CD4-positive, alpha-beta T cell treated with Interleukin-15 for 1 hour (primary cell): Measurements from ENCODE around the gene MACROD2.

Experiments used
- DNase-seq: peaks from one replicate; pipeline ENCODE4 v3.0.0-alpha.2; 2020

MACROD2 gene

DNA sequence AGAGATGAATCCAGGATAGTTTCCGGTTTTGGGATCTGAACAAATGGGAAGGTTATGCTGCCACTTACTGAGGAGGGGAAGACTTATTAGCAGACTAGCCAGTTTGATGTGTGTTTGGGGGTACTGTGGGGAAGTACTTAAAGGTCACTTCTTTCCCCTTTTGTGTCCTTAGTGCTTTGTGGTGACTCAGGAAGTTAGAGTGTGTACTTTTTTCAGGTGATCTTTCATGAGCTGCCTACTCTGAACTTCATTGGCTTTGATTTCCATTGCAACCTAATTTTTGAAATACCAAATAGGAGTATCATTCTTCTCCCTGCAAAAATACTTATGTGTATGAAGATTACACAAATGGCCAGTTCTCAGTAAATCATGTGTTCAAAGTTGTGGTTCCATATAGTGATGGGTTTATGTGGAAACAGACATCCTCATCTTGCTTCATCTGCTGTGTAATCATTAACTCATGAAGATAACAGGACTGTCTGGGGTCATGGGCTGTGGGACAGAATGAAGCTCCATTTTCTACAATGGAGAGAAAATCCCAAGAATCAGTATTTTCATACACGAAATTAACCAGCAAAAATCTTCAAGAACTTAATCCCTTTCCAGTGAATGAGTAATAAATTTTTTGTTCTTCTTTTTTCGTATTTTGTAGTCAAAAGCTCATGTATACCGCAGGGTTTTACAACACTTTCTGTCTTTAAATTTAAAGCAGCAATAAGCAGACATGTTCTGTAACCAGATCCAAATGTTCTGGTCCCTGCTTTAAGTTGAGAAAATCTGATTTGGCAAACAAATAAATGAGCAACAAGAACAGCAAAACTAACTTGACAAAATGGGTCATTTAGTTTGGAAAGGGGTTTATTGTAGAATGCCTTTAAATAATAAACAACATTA, 614.3 kb downstream of the MACROD2 start:
- no peak for DNase-seq

DNA sequence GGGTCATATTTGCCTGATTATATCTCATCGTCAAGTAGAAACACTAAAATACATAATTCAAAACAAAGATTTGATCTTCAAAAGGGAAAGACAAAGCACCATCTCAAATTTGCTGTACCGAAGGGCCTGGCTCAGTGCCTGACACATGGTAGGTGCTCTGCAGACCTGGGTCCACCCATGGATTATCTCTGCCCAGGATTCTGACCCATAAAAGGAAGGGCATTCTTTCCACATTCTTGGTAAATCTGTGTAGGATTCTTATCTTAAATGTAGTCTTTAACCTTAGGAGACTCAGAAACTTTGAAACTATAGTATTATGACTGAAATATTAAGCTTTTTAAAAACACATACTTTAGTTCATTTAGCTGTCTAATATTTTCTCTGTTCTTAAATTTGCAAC, 616.2 kb downstream of the MACROD2 start:
- DNase-seq: no peak

DNA sequence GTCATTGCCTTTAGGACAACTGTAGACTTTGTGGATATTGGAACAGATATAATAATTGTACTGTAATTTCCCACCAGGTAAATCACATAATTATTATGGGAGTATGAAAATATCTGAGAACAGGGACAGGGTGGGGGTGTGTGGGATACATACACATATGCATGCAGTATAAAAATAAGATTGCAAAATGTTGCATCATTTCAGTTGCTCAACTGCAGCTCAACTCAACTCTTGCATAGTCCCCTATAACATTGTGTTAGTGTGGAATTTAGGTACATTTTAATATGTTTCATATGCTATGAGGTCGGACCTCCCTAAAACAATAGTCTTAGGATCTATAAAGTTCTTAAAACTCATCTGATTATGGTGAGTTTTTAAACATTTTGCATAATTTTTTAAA, 617.1 kb downstream of the MACROD2 start:
- no peak for DNase-seq

- no peak for DNase-seq
Observed at GRCh38 chr20:14616003-14616402, 620.7 kb downstream of the MACROD2 start.

- DNase-seq: no peak
Observed at GRCh38 chr20:14617123-14617522, 621.8 kb downstream of the MACROD2 start.

GRCh38 chr20:14619411-14619810, 624.1 kb downstream of the MACROD2 start:
- DNase-seq: no peak

DNA sequence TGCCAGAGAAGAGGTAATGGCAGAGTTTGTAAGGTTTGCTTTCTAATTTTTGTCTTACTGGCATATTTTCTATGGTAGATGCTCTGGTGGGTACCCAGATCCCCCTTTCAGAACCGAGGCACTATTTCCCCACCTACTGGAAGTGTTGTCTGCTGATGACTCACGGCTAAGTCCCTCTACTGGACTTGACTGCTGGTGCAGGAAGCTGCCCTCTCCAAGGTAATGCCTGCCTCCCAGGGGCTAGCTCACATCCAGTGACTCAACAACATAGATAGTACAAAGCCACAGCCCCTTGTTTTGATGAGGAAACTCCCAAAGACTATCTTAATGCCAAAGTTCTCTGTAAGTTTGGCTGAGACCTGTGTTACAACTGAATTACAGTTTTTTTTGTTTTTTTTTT, 627.5 kb downstream of the MACROD2 start:
- no peak for DNase-seq

- DNase-seq: no peak
Observed at GRCh38 chr20:14631011-14631410, 635.7 kb downstream of the MACROD2 start.

DNA sequence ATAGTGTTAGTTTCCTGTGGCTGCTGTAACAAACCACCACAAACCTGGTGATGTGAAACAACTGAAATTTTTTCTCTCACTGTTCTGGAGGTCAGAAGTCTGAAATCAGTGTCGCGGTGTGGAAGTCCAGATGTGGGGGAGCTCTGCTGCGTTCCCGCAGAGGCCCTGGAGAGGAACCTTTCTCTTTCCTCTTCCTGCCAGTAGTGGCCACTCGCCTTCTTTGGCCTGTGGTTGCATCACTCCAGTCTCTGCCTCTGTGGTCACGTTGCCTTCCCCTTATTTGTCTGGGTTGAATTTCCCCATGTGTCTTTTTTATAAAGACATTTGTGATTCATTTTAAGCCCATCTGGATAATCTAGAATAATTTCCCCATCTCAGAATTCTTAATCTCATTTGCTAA, 637.6 kb downstream of the MACROD2 start:
- DNase-seq: no peak

DNA sequence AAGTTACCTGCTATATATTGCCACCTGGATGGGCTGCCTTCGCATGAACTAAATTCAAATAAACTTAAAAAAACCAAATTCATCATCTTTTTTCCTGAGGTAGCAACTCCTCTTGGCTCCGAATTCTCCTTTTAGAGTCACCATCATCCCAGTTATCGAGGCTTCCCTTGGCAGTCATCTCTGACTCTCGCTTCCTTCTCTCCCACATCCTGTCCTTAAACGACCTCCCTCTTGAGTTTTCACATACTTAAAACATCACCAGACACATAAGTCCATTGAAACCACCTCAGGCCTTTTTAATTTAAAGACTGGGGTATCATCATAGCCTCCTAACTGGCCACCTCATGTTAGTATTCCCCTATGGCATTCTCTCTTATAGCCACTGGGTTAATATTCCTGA, 638.2 kb downstream of the MACROD2 start:
- no peak for DNase-seq

- DNase-seq: no peak
Observed at GRCh38 chr20:14634665-14635064, 639.3 kb downstream of the MACROD2 start.

DNA sequence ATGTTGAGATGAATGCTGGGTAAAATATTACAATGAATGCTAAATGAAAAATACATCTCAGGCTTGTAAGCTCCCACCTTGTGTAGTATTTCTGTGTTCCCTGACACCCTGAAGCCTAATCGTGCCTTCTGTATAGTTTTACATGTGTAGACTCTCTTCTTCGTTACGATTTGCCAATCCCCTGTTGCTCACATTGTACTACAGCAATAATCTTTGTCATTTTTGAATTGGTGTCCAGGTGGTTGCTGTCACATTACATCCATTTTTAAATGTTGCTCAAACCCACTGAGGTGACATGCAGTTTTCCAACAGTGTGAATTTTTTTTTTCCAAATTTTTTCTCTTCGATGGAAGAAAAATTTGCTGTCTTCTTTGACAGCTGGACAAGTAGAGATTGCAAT, 642.1 kb downstream of the MACROD2 start:
- DNase-seq: no peak

- DNase-seq: no peak
Observed at GRCh38 chr20:14643146-14643545, 647.8 kb downstream of the MACROD2 start.

- DNase-seq: no peak
Observed at GRCh38 chr20:14643556-14643955, 648.2 kb downstream of the MACROD2 start.

DNA sequence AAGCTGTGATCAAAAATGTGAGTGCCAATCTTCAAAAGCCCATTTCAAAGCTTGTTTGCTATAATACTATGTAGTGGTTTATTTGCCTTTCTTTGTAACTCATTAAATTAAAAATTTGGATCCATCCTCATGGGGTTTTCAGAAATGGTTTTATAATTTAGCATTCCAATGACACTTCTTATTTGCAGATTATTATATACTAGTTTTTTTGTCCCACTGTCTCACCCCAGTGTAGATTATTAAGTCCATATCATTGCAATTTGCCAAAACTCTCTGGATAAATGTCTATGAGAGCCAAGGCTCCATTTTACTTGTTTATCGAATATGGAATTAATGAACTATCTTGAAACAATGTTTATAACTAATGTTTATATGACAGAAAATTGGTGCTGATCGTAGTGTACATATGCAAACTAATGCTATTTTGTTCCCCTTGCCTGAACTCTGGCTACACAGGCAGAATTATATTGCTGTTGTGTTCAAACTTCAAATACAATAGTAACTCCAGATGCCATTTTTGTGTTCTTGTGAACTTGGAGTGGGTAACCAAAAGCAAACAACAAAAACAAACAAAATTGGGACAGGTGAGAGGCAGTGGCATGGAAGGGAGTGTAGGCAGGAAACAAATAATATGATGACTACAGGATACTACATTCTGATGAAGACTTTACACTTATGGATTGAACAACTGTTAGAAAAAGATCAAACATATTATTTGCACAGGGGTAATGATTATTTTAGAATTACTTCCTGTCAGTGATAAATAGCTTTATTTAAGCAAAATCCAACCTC, 649.2 kb downstream of the MACROD2 start:
- DNase-seq: no peak

GRCh38 chr20:14647016-14647415, 651.7 kb downstream of the MACROD2 start:
- DNase-seq: no peak

GRCh38 chr20:14649662-14650061, 654.3 kb downstream of the MACROD2 start:
- DNase-seq: no peak

DNA sequence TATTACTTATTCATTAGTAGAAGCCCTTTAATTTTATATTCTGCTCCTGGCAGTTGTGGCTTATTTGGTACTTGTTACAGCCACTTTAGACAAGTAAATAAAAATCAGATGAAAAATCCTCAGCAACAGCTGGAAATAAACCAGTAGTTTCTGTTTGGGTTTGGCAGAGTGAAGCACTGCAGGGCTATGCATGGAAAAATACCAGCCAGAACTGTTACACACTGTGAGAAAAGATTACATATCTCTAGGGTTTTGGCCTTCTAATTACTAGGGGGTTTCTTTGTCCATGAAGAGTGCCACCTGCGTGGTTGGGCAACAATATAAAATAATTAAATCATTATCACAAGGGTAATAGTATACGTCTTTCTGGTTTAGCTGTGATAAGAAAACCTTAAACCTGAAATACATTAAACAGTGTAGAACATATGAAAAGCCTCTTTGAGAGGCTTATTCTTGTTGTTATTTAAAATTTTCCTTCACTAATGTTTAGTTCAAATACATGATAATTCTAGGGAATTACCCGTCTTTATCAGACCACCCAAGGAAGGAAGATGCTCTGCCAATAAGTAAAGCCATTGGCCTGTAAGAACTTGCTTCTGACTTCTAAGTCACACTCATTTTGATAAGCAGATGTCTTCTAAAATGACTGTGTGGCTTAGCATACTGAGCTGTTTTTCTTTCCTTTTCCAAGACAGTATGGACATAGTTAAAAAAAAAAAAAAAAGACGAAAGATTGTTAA, 662.1 kb downstream of the MACROD2 start:
- no peak for DNase-seq

DNA sequence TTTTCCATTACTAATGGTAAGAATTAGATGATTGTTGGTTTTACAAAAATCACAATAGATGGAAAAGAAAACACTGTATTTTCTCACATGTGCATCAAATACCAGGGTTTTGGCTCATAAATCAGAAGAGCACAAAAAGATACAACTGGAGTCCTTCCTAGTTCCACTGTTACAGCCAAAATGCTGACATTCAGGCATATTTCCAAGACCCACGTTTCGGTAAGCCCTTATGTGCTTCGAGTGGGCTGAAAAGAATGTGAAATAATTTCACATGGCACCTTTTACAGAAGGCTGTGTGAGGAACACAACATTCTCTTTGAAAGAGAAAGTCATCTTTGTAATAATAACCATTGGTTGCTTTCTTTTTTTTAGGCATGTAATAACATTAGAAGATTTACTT, 668.8 kb downstream of the MACROD2 start:
- DNase-seq: no peak

GRCh38 chr20:14666696-14667095, 671.4 kb downstream of the MACROD2 start:
- no peak for DNase-seq

DNA sequence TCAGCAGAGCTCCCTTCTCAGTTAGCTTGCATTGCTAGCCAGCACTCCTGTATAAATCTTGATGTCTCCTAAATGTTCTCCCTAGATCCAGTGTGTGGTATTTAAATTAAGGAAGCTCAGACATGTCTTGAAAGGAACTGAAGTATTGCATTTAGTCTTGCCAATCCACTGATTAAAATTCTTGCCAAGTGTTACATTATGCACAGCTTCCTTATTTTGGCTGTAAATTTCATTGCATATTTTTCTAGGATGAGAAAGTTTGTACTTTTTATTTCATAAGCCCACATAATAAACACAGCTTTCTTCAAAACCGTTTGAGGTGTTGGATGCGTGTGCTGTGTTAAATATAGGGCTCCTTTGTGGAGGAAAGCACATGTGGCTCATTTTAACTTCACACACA, 671.9 kb downstream of the MACROD2 start:
- DNase-seq: no peak

GRCh38 chr20:14672066-14672465, 676.8 kb downstream of the MACROD2 start:
- no peak for DNase-seq

- DNase-seq: no peak
Observed at GRCh38 chr20:14673164-14673563, 677.8 kb downstream of the MACROD2 start.

GRCh38 chr20:14677455-14677854, 682.1 kb downstream of the MACROD2 start:
- DNase-seq: no peak
